ENCODE measurements around the gene ADGRF5.
"Not testable (repeated sequence)": the region's sequence is repeated elsewhere in the genome, so short reads cannot be mapped to it uniquely, and the experiment has no call there.

DNA sequence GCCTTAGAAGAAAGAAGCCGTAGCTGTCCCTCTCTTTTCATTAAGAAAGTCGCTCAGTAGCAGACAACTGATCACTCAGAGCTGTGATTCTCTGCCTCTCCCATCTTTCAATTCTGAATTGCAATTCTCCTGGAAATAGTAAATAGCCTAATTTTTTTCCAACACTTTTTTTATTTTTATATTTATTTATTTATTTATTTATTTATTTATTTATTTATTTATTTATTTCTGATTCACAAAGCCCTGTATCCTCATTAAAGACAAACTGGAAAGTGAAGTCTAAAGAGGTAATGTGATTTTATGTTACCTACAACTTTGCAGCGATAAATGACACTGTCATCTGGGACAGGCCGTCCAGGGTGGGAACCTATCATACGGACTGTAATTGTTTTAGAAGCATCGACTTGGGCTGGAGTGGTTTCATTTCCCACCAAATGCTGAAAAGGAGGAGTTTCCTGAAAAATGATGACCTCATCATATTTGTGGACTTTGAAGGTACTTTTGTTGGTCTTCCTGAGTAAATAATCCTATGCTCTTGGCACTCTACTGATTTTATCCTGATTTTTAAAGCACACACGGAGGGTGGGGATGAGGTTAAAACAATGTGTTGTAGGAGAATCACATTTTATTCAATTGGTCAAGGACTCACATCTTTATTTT, 87.4 kb downstream of the ADGRF5 start:
- TF ChIP-seq POLR2A, CTCF (IDR thresholded peaks at IDR 0.05): not testable (repeated sequence)

Measured in sigmoid colon (tissue), 3 donors.